SIG-M5 treated with dmso at 0.1 percent for 504 hours (cell line): Measurements from ENCODE around the gene PHLDA2.
A peak's percentile ranks its signal among the peaks of the same experiment; 100 is the strongest.

Experiments used
- DNase-seq: peaks from one replicate; lab custom pipeline; 2025; ENCODE audit not compliant: unreplicated experiment; lab: John Stamatoyannopoulos, UW

The PHLDA2 gene

DNA sequence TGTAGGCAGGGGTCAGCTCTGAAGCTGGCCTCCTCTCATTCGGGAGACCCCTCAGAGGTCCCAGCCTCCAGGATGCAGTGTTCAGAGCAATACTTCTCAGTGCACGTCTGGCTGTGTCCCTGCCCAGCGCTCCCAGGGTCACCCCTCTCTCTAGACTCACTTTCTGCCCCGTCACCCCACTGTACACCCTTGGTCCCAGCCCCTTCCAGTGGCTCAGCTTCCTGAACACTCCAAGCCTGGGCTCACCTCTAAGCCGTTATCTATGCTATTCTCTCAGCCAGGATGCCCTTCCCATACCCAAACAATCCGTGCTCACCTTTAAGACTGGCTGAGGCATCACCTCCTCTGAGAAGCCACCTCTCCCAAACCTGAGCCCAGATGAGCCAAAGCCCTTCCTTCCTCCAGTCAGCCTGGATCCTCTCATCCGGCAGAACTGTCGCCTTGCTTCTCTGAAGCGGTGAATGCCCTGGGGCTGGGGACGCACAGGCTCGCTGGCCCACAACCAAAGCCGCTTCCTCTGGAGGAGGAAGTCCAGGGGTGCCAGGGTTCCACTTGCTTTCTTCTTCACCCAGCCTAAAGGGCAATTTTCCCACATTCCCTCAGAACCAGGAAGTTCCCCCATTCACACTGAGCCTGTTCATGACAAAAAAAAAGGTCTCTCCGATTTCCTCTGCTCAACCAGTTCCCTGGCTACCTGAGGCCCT lies 30.0 kb downstream of the PHLDA2 start:
- DNase-seq, result no peak

DNA sequence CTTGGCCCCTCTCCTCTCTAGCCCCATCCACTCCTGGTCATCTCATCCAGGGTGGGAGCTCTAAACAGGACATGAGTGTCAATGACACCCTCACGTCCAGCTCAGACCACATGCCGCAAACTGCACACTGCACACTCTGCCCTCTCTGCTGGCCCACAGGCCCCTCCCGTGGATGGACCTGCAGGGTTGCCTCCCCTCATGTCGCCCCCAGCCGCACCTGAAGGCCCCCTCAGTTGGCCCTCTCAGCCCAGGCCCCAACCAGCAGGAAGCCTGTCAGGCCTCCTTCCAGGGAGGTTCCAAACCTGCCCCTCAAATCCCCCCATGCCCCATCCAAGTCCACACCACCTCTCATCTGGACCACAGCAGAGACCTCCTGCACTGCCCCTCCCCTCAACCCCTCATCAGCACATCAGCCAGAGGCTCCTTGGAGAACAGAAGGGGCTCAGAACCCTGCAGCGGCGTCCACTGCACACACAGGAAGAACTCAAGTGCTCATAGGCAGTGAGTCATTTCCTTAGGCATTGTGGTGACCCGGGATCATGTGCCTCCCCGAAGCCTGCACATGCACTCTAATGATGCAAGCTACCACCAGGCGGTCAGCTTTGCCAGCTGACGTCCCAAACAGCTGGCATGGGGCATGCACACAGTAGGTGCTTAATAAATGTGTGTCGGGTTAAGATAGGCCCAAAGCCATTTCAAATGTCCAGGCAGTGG lies 30.7 kb downstream of the PHLDA2 start:
- DNase-seq, result peak; percentile 79

DNA sequence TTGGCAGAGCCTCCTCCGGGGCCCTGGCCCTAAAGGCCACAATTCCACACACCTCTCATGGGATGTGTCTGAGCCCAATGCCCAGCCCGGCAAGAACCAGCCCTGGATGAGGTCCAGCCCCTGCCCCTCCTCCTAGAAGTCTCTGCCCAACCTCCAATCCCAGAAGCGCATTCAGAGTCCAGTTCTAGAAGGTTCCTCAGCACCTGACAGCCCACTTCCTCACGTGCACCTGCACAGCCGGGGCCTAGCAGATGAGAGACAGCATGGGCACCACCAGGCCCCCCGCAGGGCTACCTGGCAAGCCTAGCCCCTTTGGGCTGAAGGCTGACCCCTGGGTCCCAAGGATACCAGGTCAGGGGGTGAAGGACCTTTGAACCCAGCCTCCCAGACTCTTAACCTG lies 32.2 kb downstream of the PHLDA2 start:
- no peak for DNase-seq

DNA sequence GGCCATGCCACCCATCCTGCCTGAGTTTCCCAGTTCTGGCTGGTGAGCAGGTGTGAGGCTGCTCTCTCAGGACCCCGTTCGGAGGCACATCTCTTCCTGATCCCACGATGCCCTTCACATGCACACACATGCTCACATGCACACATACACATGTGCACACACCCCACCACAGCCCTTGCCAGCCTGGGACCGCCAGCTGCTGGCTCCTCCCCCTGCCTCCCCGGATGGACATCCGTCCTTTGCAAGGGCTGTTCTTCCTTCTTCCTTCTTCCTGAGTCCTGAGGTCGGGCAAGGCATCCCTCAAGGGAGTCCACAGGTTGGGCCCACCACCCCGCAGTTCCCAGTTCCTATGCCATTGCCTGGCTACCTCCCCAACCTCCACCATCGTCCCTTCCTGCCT lies 33.2 kb downstream of the PHLDA2 start:
- no peak for DNase-seq

DNA sequence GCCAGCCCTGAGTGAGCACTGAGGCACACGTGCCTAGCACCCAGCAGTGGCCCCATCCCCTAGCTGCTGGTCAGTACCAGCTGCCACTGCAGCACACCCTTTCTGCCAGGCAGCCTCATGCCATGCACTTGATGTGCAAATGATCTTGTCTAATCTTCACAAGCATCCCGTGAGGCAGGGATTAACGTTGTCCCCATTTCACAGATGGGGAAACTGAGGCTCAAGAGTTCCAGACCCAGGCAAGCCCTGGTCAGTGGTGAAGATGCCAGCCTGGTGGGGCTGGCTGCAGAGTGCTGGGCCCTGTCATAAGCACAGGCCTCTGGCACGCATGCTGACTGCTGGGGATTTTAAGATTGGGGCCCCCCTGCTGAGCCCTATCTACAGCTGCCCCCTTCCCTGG lies 35.3 kb downstream of the PHLDA2 start:
- no peak for DNase-seq

DNA sequence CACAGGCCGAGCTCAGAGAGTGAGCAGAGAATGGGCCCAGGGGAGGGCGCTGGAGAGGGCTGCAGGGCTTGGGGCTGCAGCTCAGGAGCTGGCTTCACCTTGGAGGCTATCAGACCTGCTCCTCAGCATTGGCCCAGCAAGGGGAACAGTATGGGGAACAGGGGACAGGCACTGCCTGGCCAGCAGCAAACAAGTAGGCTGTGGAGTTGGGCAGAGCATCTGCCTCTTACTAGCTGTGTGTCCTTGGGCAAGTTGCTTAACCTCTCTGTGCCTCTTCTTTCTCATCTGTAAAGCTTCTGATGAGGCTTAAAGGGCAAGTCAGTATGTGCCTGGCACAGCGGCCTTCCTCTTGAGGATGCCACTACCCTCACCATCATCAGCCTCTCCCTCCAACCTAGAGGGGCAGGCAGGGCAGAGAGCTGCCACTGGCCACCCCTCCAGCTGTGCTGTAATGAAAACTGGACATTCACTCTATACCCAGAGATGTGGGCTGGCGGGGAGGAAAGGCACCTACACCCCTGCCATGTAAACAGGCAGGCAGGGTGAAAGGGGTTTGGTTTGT lies 36.2 kb downstream of the PHLDA2 start:
- no peak for DNase-seq

- DNase-seq, result no peak
Observed at GRCh38 chr11:2892215-2892966, 36.8 kb downstream of the PHLDA2 start.

DNA sequence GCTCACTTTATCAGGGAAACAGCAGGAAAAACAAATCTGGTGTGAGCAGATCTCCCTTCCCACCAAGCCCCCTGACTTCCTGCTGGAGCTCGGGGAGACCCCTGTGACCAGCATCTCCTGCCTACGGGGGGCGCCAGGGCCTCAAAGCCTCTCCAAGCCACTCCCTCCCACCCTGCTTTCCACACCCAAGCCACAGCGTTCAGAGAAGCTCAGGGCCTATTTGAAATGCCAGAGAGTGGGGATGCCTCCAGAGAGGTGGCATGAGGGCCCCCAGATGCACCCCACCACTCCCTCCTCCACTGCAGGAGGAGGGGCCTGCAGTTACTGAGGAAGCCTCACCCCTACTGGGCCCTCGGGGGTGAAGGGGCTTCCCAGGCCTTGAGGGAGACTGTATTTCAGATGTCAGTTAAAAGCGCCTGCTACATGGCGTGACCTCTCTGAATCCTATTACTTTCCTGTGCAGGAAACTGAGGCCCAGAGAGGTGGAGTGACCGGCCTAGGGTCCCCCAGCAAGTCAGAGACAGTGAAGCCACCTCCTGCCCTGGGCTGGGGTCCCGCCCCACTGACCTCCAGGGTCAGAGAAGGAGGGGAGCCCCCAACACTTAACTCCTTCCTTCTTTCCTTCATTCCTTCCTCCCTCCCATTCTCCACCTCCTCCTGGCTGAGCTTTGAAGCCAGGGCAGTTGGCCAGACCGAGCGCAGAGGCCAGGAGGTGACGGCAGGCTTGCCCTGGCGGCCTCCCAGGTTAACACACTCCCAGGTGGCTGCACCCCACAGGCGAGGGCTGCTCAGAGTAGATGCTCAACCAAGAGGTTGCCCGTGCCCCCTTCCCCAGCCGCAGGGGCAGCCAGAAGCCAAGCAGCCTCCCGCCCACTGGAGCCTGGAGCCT lies 37.6 kb downstream of the PHLDA2 start:
- no peak for DNase-seq

DNA sequence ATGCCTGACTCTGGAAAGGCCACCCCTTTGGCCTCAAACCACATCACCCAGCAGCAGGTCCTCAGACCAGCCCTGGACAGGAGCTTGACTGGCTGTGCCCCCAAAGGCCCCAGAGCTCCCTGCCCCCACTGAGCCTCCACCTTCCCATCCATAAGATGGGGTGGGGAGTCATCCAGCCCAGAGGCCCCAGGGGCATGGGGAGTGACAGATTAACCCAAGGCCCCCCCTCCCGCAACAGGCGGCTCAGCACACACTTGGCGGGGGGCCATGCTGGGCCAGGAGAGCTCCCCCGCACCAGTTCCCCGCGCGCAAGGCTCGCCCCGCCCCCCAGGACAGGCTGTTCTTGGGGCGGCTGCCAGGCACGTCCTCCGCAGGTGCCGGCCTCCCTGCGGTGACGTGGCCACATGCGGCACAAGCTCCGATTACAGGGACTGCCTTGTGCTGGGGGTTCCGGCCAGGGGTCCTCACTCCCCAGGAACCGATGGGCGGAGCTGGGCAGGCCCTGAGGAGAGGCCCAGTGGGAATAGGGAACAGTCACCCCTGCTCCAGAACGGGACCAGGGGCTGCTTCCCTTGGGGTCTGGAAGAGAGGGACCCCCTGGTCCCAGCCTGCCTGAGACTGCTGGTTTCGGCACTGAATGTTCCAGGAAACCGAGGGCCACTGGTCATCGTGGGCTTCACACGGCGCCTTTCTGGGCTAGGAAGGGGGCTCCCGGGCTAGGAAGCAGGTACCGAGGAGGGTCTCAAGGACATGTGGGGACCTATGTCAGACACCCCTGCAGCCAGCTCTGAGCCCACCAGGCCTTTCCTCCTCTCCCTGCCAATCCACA lies 38.5 kb downstream of the PHLDA2 start:
- no peak for DNase-seq

DNA sequence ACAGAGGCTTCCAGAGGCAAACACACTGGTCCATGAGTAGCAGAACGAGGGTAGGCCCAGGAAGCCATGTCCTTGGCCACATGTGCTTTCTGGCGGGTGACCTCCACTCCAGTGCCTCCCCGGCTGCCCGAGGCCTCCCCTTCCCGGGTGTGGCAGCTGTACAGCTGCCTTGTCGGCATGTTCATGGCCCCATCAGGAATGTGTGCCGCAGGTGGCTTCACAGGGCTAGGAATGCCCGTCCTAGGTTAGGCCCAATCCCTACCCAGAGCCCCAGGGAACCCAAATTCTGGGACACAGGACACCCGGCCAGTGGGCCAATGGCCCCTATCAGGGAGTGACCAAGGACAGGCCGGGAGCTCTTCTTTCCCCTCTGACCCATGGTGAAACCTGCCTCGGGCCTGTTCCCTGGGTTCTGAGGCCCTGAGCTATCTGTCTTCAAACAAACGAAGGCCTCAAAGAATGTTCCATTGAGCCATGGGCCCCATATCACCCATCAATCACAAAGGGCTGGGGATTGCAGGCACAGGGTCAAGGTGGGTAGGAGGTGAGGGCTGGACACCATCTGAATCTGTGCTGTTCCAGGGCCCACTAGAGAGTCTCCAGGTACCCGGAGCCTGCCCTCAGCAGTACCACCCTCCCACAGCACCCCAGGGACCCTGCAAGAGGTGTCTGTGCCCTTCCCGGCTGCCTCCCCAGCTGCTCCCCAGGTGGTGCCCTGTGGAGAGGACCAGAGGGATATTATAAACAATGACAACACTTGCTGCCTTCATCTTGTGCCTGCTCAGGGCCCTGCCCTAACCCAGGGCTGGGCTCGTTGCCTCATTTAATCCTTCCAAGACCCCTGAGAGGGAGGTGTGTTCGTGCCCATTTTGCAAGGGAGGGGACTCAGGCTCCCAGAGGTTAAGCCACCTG lies 39.6 kb downstream of the PHLDA2 start:
- DNase-seq, result no peak

DNA sequence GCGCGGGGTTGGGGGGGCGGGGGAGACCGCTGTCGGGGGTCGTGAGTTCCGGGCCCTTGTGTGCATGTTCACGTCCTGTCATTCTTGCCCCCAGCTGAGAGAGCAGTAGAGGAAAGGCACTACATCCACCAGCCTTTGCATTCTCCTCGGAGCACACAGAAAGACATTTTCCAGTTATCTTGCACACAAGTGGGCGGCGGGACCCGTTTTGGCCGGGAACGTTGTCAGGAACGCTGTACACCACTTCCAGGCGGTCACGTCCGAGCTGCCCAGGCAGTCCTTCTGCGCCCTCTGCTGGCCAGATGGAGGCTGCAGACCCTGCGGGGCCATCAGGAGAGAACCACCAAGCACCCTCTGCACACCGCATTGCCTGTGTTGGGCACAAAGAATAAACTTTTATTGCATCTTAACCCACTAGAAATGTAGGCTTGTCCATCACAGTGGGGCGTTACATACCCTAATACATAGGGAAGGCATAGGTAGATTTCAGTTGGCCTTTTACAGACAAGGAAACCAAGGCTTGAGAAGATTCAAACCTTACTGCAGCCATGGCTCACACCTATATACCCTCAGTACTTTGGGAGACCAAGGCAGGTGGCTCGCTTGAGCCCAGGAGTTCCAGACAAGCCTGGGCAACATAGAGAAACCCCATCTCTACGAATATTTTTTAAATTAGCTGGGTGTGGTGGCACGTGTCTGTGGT lies 40.8 kb downstream of the PHLDA2 start:
- DNase-seq, result peak; percentile 50

DNA sequence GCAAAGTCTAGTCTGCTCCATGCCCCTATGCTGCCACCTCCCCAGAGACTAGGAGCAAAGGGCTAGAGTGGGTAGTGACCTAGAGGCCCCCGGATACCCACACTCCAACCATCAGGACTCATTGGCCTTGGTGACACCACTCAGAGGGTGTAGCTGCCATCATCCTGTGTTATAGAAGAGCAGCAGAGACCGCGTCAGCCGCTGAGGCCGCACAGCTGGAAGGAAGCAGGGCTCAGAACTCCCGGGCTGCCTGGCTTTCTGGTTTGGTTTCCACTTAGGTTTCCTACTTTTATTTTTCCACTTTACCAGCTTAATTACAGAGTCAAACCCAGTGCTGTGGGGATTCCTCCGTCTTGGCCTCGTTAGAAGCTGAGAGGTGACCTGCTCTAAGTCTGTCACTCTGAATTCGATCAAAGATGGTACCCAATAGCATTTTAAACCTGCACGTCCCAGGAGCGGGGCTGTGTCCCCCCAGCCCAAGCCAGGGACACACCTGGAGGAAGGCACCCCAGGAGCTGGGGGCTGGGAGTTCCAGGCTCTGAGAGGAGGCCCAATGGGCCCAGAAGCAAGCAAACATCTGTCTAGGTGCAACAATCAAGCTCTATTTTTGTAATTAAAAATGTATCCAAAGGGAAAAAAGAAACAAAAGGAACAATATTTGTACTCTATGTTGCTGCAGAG lies 41.6 kb downstream of the PHLDA2 start:
- no peak for DNase-seq

GRCh38 chr11:2886936-2887335 lies 42.3 kb downstream of the PHLDA2 start:
- DNase-seq, result no peak

DNA sequence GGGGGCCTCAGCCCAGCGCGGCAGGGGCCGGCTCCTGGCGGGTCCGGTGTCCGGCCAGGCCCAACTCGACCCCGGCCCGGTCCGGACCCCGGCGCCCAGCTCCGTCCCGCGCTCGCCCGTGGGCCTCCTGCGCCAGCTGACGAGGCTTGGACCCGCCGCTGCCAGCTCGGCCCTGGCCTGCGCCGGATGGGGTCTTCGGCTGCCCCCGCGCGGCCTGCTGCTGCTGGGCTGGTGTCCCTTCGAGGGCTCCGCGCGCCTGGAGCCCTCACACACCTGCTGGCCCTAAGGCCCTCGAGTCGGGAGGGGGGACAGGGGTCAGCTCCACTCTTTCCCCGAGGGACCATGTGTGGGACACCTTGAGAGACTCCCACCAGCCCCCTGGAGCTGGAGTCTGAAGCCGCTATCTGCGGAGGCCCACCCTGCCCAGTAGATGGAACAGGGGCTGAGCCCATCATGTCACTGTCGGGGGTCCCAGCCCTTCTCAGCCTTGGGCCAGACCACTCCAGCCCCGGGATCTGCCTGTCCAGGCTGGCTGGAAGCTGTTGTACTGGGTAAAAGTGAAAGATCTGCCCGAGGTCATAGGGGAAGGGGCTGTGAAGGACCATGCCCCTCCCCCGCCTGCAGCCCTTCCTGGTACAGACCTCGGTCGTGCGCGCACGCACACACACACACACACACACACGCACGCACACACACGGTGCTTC lies 42.9 kb downstream of the PHLDA2 start:
- no peak for DNase-seq

GRCh38 chr11:2885678-2886081 lies 43.5 kb downstream of the PHLDA2 start, which contains the start of gene CDKN1C:
CDKN1C (minus strand) TSS chr11:2885775; CDS start chr11:2885456, 319 bp downstream.
- DNase-seq, result peak; percentile 65

- DNase-seq, result no peak
Observed at GRCh38 chr11:2885017-2885677, 44.1 kb downstream of the PHLDA2 start.
